Hematopoietic multipotent progenitor cell treated with erythropoietin and hydrocortisone succinate and interleukin-3 and kit ligand, for 4 days (in vitro differentiated cells): ENCODE measurements around the gene TCERG1L.
"Not testable (repeated sequence)": the region's sequence is repeated elsewhere in the genome, so short reads cannot be mapped to it uniquely, and the experiment has no call there.

ENCODE experiments used
- DNase-seq: peaks from one replicate; pipeline ENCODE4 v3.0.0-alpha.2; 2015

The TCERG1L gene

GRCh38 chr10:131179361-131179760 is 132.2 kb downstream of the TCERG1L start:
- DNase-seq: no peak

GRCh38 chr10:131178521-131179331 is 132.8 kb downstream of the TCERG1L start:
- no peak for DNase-seq

- no peak for DNase-seq
Observed at GRCh38 chr10:131177431-131178327, 133.8 kb downstream of the TCERG1L start.

GRCh38 chr10:131176907-131177306 is 134.6 kb downstream of the TCERG1L start:
- no peak for DNase-seq

- not testable (repeated sequence) for DNase-seq
Observed at GRCh38 chr10:131176324-131176723, 135.2 kb downstream of the TCERG1L start.

- no peak for DNase-seq
Observed at GRCh38 chr10:131175891-131176290, 135.6 kb downstream of the TCERG1L start.

GRCh38 chr10:131174651-131175540 is 136.6 kb downstream of the TCERG1L start:
- DNase-seq: no peak

GRCh38 chr10:131174211-131174565 is 137.3 kb downstream of the TCERG1L start:
- no peak for DNase-seq

- no peak for DNase-seq
Observed at GRCh38 chr10:131173484-131174210, 137.9 kb downstream of the TCERG1L start.

- no peak for DNase-seq
Observed at GRCh38 chr10:131172433-131172832, 139.1 kb downstream of the TCERG1L start.

- DNase-seq: no peak
Observed at GRCh38 chr10:131169146-131169545, 142.4 kb downstream of the TCERG1L start.

- DNase-seq: no peak
Observed at GRCh38 chr10:131168238-131168875, 143.2 kb downstream of the TCERG1L start.

GRCh38 chr10:131167036-131167860 is 144.3 kb downstream of the TCERG1L start:
- DNase-seq: no peak

GRCh38 chr10:131166486-131166885 is 145.0 kb downstream of the TCERG1L start:
- DNase-seq: no peak

- no peak for DNase-seq
Observed at GRCh38 chr10:131165092-131165491, 146.4 kb downstream of the TCERG1L start.

GRCh38 chr10:131162866-131163843 is 148.4 kb downstream of the TCERG1L start:
- DNase-seq: no peak

GRCh38 chr10:131162211-131162610 is 149.3 kb downstream of the TCERG1L start:
- DNase-seq: no peak

- DNase-seq: no peak
Observed at GRCh38 chr10:131161087-131161486, 150.4 kb downstream of the TCERG1L start.

GRCh38 chr10:131160219-131160875 is 151.2 kb downstream of the TCERG1L start:
- DNase-seq: no peak
